ENCODE measurements around the gene DTYMK. TPM values are rescaled to one million over a fixed set of nuclear protein-coding genes. Genes with fewer than 3 reads are reported as not detected.

Gene DTYMK
- total RNA-seq, 1 donor from 2014 or later: 14.9 TPM

- H3K4me3 ChIP-seq: no peak overlapping the region
- TF ChIP-seq CTCF (IDR thresholded peaks at IDR 0.05): no peak
- peaks cover 54% of the 10 kb centered on the region for H3K36me3 ChIP-seq
- H3K9me3 ChIP-seq: no peaks in the 10 kb centered on the region
- H3K27ac ChIP-seq: no peak overlapping the region
- DNase-seq (no peak), ATAC-seq (no peak)
- no peaks in the 10 kb centered on the region for H3K4me1 ChIP-seq
- intact Hi-C loops (cut with DNase I): no loop called here
- no peaks in the 10 kb centered on the region for H3K27me3 ChIP-seq
Observed at GRCh38 chr2:241673797-241674725, 12.6 kb downstream of the DTYMK start.

DNA sequence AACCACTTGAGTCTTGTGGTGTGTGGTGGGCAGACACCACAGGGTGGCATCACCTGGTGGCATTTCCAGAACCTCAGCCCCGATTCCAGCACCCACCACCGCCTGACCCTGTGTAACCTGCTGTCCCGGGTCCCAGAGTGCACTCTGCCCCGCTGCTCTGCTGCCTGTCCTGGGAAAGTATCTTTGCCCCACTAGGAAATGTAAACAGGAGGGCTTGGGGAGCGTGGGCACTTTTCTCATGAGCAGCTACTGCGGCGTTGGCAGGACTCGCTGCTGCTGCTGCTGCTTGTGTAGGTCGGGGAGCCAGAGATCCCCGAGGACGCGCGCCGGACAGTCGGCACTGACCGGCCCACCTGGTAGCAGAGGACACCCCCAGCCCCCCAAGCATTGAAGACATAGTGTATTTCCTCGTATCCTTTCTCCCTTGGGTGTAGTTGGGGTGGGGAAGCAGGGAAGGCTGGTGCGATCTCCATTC is 13.4 kb downstream of the DTYMK start:
- TF ChIP-seq CTCF (IDR thresholded peaks at IDR 0.05): no peak
- no peaks in the 10 kb centered on the region for H3K9me3 ChIP-seq
- no peaks in the 10 kb centered on the region for H3K4me1 ChIP-seq
- H3K36me3 ChIP-seq: peaks cover 62% of the 10 kb centered on the region
- no peak overlapping the region for H3K27ac ChIP-seq
- DNase-seq (no peak), ATAC-seq (no peak)
- H3K27me3 ChIP-seq: no peaks in the 10 kb centered on the region
- intact Hi-C loops (cut with DNase I): no loop called here
- H3K4me3 ChIP-seq: no peak overlapping the region

DNA sequence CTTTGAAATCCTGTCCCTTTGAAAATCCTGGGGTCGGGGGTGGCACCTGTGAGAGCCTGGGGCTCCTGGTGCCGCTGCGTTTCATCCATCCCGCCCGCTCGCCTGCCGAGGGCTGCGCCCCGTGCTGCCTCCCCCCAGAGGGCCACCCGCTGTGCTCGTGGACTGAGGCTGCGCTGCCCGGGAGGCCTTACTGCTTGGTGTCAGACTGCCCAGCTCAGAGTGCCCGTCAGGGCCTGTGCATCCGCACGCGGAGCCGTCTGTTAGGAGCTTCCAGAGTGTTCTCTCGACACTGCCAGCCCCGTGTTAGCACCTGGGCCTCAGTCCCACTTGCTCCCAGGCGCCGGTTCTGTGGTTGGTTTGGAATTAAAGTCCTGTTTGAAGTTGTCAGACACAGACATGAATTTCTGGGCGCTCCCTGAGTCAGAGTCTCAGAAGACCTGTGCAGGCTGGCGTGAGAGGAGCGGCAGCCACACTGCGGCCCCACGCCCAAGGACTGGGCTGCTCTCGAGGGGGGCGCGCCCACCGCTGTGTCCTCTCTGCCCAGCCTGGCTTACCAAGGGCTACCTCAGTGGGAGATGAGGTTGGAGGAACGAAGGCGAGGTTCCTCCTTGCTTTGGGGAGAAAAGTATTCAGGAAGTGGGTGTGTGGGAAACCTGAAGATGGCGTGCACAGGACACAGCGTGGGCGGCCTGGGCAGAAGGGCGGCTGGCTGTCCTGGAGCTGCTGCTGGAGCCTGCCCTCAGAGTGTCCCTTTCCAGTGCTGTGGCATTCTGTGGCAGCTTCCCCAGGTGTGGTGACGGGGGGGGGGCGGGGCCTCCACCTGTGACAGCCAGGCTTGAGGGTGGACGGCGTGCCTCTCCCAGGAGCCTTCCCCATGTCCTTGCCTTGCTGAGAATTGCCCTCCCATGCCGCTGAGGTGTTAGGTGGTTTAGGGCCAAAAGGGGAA is 14.1 kb downstream of the DTYMK start:
- intact Hi-C loops (cut with DNase I): no loop called here
- H3K9me3 ChIP-seq: no peaks in the 10 kb centered on the region
- no peak for DNase-seq

DNA sequence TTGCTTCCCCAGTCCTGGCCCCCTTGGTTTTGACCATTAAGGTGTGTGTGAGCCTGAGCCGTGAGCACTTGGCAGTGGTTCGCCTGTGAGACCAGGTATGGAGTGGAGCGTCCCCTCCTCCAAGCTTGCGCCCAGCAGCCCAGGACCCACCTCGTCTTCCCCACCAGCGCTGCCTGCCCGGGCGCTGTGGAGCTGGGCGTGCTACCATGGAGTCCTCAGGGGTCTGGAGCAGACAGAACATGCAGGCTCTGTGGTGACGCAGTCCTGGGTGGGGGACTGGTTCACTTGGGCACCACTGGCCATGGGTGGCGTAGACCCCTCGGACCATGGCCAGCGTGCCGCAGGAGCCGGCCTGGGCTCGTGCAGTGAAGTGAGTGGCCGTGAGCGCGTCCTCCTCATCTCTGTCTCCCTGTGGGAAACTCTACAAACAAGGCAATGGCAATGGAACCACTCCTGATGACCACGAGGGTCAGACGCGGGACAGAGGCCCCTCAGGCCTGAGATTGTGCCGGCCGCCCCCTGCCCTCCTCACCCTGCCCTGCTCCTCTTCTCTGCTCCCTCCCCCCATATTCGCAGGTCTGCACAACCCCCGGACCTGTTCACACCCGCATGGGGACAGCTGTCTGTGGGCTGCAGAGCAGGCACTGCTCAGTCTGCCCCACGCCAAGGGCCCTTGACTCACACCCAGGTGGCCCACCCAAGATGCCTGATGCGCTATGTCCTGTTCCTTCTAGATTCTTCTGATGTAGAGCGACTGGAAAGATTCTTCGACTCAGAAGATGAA is 15.0 kb downstream of the DTYMK start:
- H3K27ac ChIP-seq: no peak overlapping the region
- no peaks in the 10 kb centered on the region for H3K27me3 ChIP-seq
- H3K4me3 ChIP-seq: no peak overlapping the region
- intact Hi-C loops (cut with DNase I): no loop called here
- peaks cover 63% of the 10 kb centered on the region for H3K36me3 ChIP-seq
- ATAC-seq (no peak), DNase-seq (no peak)
- TF ChIP-seq CTCF (IDR thresholded peaks at IDR 0.05): no peak
- H3K9me3 ChIP-seq: no peaks in the 10 kb centered on the region
- no peaks in the 10 kb centered on the region for H3K4me1 ChIP-seq

More for the DNA sequence above, 14.1 kb downstream of the DTYMK start:
- no peak for ATAC-seq
- no peaks in the 10 kb centered on the region for H3K27me3 ChIP-seq
- H3K4me3 ChIP-seq: no peak overlapping the region
- H3K27ac ChIP-seq: no peak overlapping the region
- no peak for TF ChIP-seq CTCF (IDR thresholded peaks at IDR 0.05)
- no peaks in the 10 kb centered on the region for H3K4me1 ChIP-seq
- H3K36me3 ChIP-seq: peaks cover 63% of the 10 kb centered on the region
